SK-N-SH (cell line): ENCODE measurements around the gene OSBP. TPM values are rescaled to one million over a fixed set of nuclear protein-coding genes. Genes with fewer than 3 reads are reported as not detected.

Experiments
- CTCF ChIA-PET: fragments of 300-600, 350-600 bp; formaldehyde crosslinking; extraction: SDS; loops from one replicate; lab custom pipeline; 2021; lab: Yijun Ruan, JAX
- POLR2A ChIA-PET: fragments of 350-600 bp; sonication (Branson Sonifier 250); formaldehyde crosslinking; extraction: SDS; loops from one replicate; lab custom pipeline; 2020; ENCODE audit warnings: antibody characterized with exemption, inconsistent platforms; lab: Yijun Ruan, JAX
- DNase-seq: peaks from one replicate; pipeline ENCODE4 v3.0.0; 2012
- H2AFZ ChIP-seq: fragments of 200-600 bp; sonication (generic); 2 replicates; pipeline ENCODE4 v1.8.1; 2016; ENCODE audit warnings: antibody characterized with exemption, mild to moderate bottlenecking, low read depth
- H3F3A ChIP-seq: fragments of 200-600 bp; sonication (generic); replicated peaks from 2 replicates; pipeline ENCODE3; 2016; ENCODE audit warnings: antibody characterized with exemption, mild to moderate bottlenecking; ENCODE audit not compliant: insufficient read depth
- H3K27ac ChIP-seq, 2 experiments: fragments of 200-500 bp in 1 of 2; fragments of 200-600 bp in 1 of 2; sonication (Bioruptor generic) in 1 of 2; sonication (generic), shearing (Covaris generic) in 1 of 2; 2 replicates each; pipeline versions ENCODE4 v1.5.1 to v1.6.1; 2014 to 2016; ENCODE audit warnings: low read depth in 2 of 2, inconsistent platforms in 1 of 2, low read length in 1 of 2, mild to moderate bottlenecking in 1 of 2, mixed read lengths in 1 of 2
- H3K27me3 ChIP-seq: fragments of 200-600 bp; sonication (generic), shearing (Covaris generic); 2 replicates; pipeline ENCODE4 v1.6.1; 2016; ENCODE audit warnings: mixed run types; ENCODE audit not compliant: insufficient read depth
- H3K36me3 ChIP-seq, 2 experiments: fragments of 200-500 bp in 1 of 2; fragments of 200-600 bp in 1 of 2; sonication (Bioruptor generic) in 1 of 2; sonication (generic) in 1 of 2; replicated peaks in 1 of 2; 2 replicates each; pipeline versions ENCODE3 to v1.5.1; 2014 to 2016; ENCODE audit warnings: low read length in 1 of 2, mild to moderate bottlenecking in 1 of 2; ENCODE audit not compliant: insufficient read depth in 2 of 2, control insufficient read depth in 1 of 2
- H3K4me1 ChIP-seq, 2 experiments: fragments of 200-500 bp in 1 of 2; fragments of 200-600 bp in 1 of 2; sonication (Bioruptor generic) in 1 of 2; sonication (generic), shearing (Covaris generic) in 1 of 2; 2 replicates each; pipeline versions ENCODE4 v1.5.1 to v1.6.1; 2014 to 2016; ENCODE audit warnings: low read depth in 1 of 2, low read length in 1 of 2, mixed run types in 1 of 2; ENCODE audit not compliant: insufficient read depth in 2 of 2, control insufficient read depth in 1 of 2
- H3K4me2 ChIP-seq: fragments of 200-600 bp; sonication (generic), shearing (Covaris generic); 2 replicates; pipeline ENCODE4 v1.6.1; 2017; ENCODE audit warnings: mixed run types
- H3K4me3 ChIP-seq, 2 experiments: fragments of 200-500 bp in 1 of 2; fragments of 200-600 bp in 1 of 2; sonication (Bioruptor generic) in 1 of 2; sonication (generic), shearing (Covaris generic) in 1 of 2; 2 replicates each; pipeline versions ENCODE4 v1.5.1 to v1.8.1; 2014 to 2016; ENCODE audit warnings: low read depth in 2 of 2, inconsistent platforms in 1 of 2, low read length in 1 of 2, mild to moderate bottlenecking in 1 of 2, mixed read lengths in 1 of 2, moderate library complexity in 1 of 2
- H3K79me2 ChIP-seq: fragments of 200-600 bp; sonication (generic); 2 replicates; pipeline ENCODE4 v1.8.1; 2017; ENCODE audit warnings: mild to moderate bottlenecking; ENCODE audit not compliant: insufficient read depth
- H3K9ac ChIP-seq: fragments of 200-600 bp; sonication (generic); 2 replicates; pipeline ENCODE4 v1.6.1; 2017; ENCODE audit warnings: mixed run types
- H3K9me2 ChIP-seq: fragments of 200-600 bp; sonication (generic); 2 replicates; pipeline ENCODE4 v1.6.1; 2017; ENCODE audit warnings: mixed run types
- H3K9me3 ChIP-seq: fragments of 200-600 bp; sonication (generic); 2 replicates; pipeline ENCODE4 v1.6.1; 2017; ENCODE audit warnings: mixed run types, mild to moderate bottlenecking, moderate library complexity
- H4K20me1 ChIP-seq: fragments of 200-600 bp; sonication (generic); 2 replicates; pipeline ENCODE4 v1.6.1; 2017; ENCODE audit warnings: mild to moderate bottlenecking, mixed run types; ENCODE audit not compliant: insufficient read depth
- CHD2 ChIP-seq: fragments of 150-350 bp; IDR thresholded peaks from 2 replicates; pipeline ENCODE4 v1.6.1; 2018; ENCODE audit warnings: low read length; ENCODE audit not compliant: partially characterized antibody
- EP300 ChIP-seq, 2 experiments: IDR thresholded peaks; 2 replicates each; pipeline versions ENCODE4 v1.4.0 to v1.6.1; 2012; ENCODE audit warnings: borderline replicate concordance in 1 of 2, low read depth in 1 of 2, low read length in 1 of 2
- EZH2phosphoT487 ChIP-seq: fragments of 200-600 bp; sonication (generic); IDR thresholded peaks from 2 replicates; pipeline ENCODE4 v1.6.1; 2017; ENCODE audit warnings: low read depth, mixed run types, mild to moderate bottlenecking, antibody characterized with exemption, moderate library complexity, borderline replicate concordance
- GABPA ChIP-seq: IDR thresholded peaks from 2 replicates; pipeline ENCODE4 v1.4.0; 2012; ENCODE audit warnings: low read depth, mild to moderate bottlenecking
- IRF3 ChIP-seq: fragments of 150-350 bp; IDR thresholded peaks from 2 replicates; pipeline ENCODE4 v1.6.1; 2016; ENCODE audit warnings: mild to moderate bottlenecking, low read depth, low read length
- JUND ChIP-seq: IDR thresholded peaks from 2 replicates; pipeline ENCODE4 v1.4.0; 2012
- MEF2A ChIP-seq: IDR thresholded peaks from 2 replicates; pipeline ENCODE4 v1.4.0; 2012; ENCODE audit warnings: low read depth, borderline replicate concordance
- MXI1 ChIP-seq: IDR thresholded peaks from 2 replicates; pipeline ENCODE4 v1.6.1; 2012; ENCODE audit warnings: mild to moderate bottlenecking, low read depth, low read length, improper control_type of control experiment
- NRF1 ChIP-seq: IDR thresholded peaks from 2 replicates; pipeline ENCODE4 v1.6.1; 2012; ENCODE audit warnings: low read depth, mild to moderate bottlenecking, low read length
- RFX5 ChIP-seq: IDR thresholded peaks from 2 replicates; pipeline ENCODE4 v1.6.1; 2012; ENCODE audit warnings: mild to moderate bottlenecking, improper control_type of control experiment, low read length
- RXRA ChIP-seq: IDR thresholded peaks from 2 replicates; pipeline ENCODE4 v1.4.0; 2012; ENCODE audit warnings: low read depth, mild to moderate bottlenecking, borderline replicate concordance
- TCF12 ChIP-seq: IDR thresholded peaks from 2 replicates; pipeline ENCODE4 v1.4.0; 2012
- TEAD4 ChIP-seq: IDR thresholded peaks from 2 replicates; pipeline ENCODE4 v1.4.0; 2012; ENCODE audit warnings: mild to moderate bottlenecking, borderline replicate concordance; ENCODE audit not compliant: insufficient read depth
- YY1 ChIP-seq: IDR thresholded peaks from 2 replicates; pipeline ENCODE4 v1.4.0; 2012; ENCODE audit warnings: low read depth, mild to moderate bottlenecking
- ZBTB33 ChIP-seq: IDR thresholded peaks from 2 replicates; pipeline ENCODE4 v1.4.0; 2012; ENCODE audit warnings: low read depth, borderline replicate concordance
- WGBS: methylation state at CpG from one replicate; pipeline ENCODE4 v1.1.6; 2017; ENCODE audit warnings: low lambda C conversion rate; 5-methylcytosine and 5-hydroxymethylcytosine counted together
- polyA plus RNA-seq, 3 experiments: library from polyadenylated mRNA; depleted of rRNA; stranded (reverse); fragments of >200 nt; gene quantifications; 2 replicates each; pipeline ENCODE4 v1.2.3, GENCODE V29; 2012
- TF ChIP-seq, protein P1 (sequence below): IDR thresholded peaks from 2 replicates; pipeline ENCODE4; 2012

The OSBP gene
- polyA plus RNA-seq, 1 of the 3 experiments (the other 2 are of a cell fraction) = 12.1 TPM

- WGBS = 46% methylated on average over 3 of the region's 3 CpGs
- H3F3A ChIP-seq = peaks cover 8% of the 10 kb centered on the region
- no peak overlapping the region for H3K9ac ChIP-seq
- no peaks in the 10 kb centered on the region for H3K27me3 ChIP-seq
- no peaks in the 10 kb centered on the region for H3K79me2 ChIP-seq
- H3K36me3 ChIP-seq = no peaks in the 10 kb centered on the region
- ChIA-PET POLR2A (interaction anchor here (0.7 kb wide), 1 partner anchor 1618 kb away, joined by 3 read pairs; no protein-coding TSS in a partner anchor), CTCF (no interaction called here)
- H3K4me2 ChIP-seq = no peak overlapping the region
- no peak overlapping the region for H3K27ac ChIP-seq
- H4K20me1 ChIP-seq = no peaks in the 10 kb centered on the region
- no peak overlapping the region for H3K4me3 ChIP-seq
- no peak for TF ChIP-seq TEAD4
- TF ChIP-seq TCF12 = no peak
- no peak for TF ChIP-seq NRF1
- TF ChIP-seq IRF3 = no peak
- no peak for TF ChIP-seq MEF2A
- no peak for TF ChIP-seq ZBTB33
- TF ChIP-seq RXRA = no peak
- TF ChIP-seq, protein P1, sequence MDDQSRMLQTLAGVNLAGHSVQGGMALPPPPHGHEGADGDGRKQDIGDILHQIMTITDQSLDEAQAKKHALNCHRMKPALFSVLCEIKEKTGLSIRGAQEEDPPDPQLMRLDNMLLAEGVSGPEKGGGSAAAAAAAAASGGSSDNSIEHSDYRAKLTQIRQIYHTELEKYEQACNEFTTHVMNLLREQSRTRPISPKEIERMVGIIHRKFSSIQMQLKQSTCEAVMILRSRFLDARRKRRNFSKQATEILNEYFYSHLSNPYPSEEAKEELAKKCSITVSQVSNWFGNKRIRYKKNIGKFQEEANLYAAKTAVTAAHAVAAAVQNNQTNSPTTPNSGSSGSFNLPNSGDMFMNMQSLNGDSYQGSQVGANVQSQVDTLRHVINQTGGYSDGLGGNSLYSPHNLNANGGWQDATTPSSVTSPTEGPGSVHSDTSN = no peak
- no peak for TF ChIP-seq GABPA
- no peak for TF ChIP-seq JUND
- TF ChIP-seq CHD2 = no peak
- no peak for TF ChIP-seq EZH2phosphoT487
- TF ChIP-seq YY1 = no peak
- TF ChIP-seq MXI1 = no peak
- TF ChIP-seq EP300 (IDR thresholded peaks at IDR 0.05; ENCODE audit: borderline replicate concordance in 1 of 2, low read depth in 1 of 2, low read length in 1 of 2) = no peak
- no peak for TF ChIP-seq RFX5
- H3K9me3 ChIP-seq = no peaks in the 10 kb centered on the region
- peaks cover 0 to 5% of the 10 kb centered on the region in 2 experiments; a peak in 1 of 4 replicates for H3K4me1 ChIP-seq
- DNase-seq = no peak
- H2AFZ ChIP-seq = no peak overlapping the region
- H3K9me2 ChIP-seq = no peaks in the 10 kb centered on the region
These were observed 73.3 kb downstream of the OSBP start for GRCh38 chr11:59542142-59542810.
